Measurements from ENCODE around the gene THBS3.
A peak's percentile ranks its signal among the peaks of the same experiment; 100 is the strongest.
"Not testable (repeated sequence)": the region's sequence is repeated elsewhere in the genome, so short reads cannot be mapped to it uniquely, and the experiment has no call there.

Gene THBS3

GRCh38 chr1:155168105-155168445 is 39.6 kb downstream of the THBS3 start:
- not testable (repeated sequence) for DNase-seq (ENCODE audit: low read depth)

GRCh38 chr1:155167166-155168104 is 40.3 kb downstream of the THBS3 start:
- H3K4me1 ChIP-seq (ENCODE audit: control insufficient read depth, insufficient read depth, low read length) = peaks cover 16% of the 10 kb centered on the region
- no peak overlapping the region for H3K4me3 ChIP-seq (ENCODE audit: low read length)
- H3K9me3 ChIP-seq (ENCODE audit: control insufficient read depth, low read length) = no peaks in the 10 kb centered on the region
- H3K9ac ChIP-seq (ENCODE audit: low read length) = no peak overlapping the region
- H3K36me3 ChIP-seq (ENCODE audit: control insufficient read depth, insufficient read depth, low read length, severe bottlenecking) = peaks cover 23% of the 10 kb centered on the region
- peaks cover 8% of the 10 kb centered on the region for H3K27me3 ChIP-seq (replicated peaks; ENCODE audit: control insufficient read depth, insufficient read depth, low read length)
- peak; percentile 94 for DNase-seq (ENCODE audit: low read depth)

More at GRCh38 chr1:155168105-155168445, 39.6 kb downstream of the THBS3 start:
- not testable (repeated sequence) for H3K27me3 ChIP-seq (replicated peaks; ENCODE audit: control insufficient read depth, insufficient read depth, low read length); H3K9me3 ChIP-seq (ENCODE audit: control insufficient read depth, low read length); H3K4me3 ChIP-seq (ENCODE audit: low read length); H3K9ac ChIP-seq (ENCODE audit: low read length)
- H3K4me1 ChIP-seq (ENCODE audit: control insufficient read depth, insufficient read depth, low read length) = peaks cover 17% of the 10 kb centered on the region
- peaks cover 23% of the 10 kb centered on the region for H3K36me3 ChIP-seq (ENCODE audit: control insufficient read depth, insufficient read depth, low read length, severe bottlenecking)

GRCh38 chr1:155166471-155167165 is 41.1 kb downstream of the THBS3 start:
- Histone ChIP-seq H3K4me3 (ENCODE audit: low read length) (no peak overlapping the region), H3K9ac (ENCODE audit: low read length) (no peak overlapping the region), H3K27me3 (replicated peaks; ENCODE audit: control insufficient read depth, insufficient read depth, low read length) (peaks cover 8% of the 10 kb centered on the region), H3K9me3 (ENCODE audit: control insufficient read depth, low read length) (no peaks in the 10 kb centered on the region), H3K4me1 (ENCODE audit: control insufficient read depth, insufficient read depth, low read length) (peaks cover 8% of the 10 kb centered on the region), H3K36me3 (ENCODE audit: control insufficient read depth, insufficient read depth, low read length, severe bottlenecking) (peaks cover 23% of the 10 kb centered on the region)
- no peak for DNase-seq (ENCODE audit: low read depth)

- Histone ChIP-seq H3K4me3 (ENCODE audit: low read length) (no peak overlapping the region), H3K9ac (ENCODE audit: low read length) (no peak overlapping the region), H3K36me3 (ENCODE audit: control insufficient read depth, insufficient read depth, low read length, severe bottlenecking) (peaks cover 23% of the 10 kb centered on the region), H3K4me1 (ENCODE audit: control insufficient read depth, insufficient read depth, low read length) (peaks cover 5% of the 10 kb centered on the region), H3K9me3 (ENCODE audit: control insufficient read depth, low read length) (no peaks in the 10 kb centered on the region), H3K27me3 (replicated peaks; ENCODE audit: control insufficient read depth, insufficient read depth, low read length) (peaks cover 8% of the 10 kb centered on the region)
- no peak for DNase-seq (ENCODE audit: low read depth)
Measured at GRCh38 chr1:155166051-155166470, 41.6 kb downstream of the THBS3 start.

- not testable (repeated sequence) for H3K27me3 ChIP-seq (replicated peaks; ENCODE audit: control insufficient read depth, insufficient read depth, low read length); H3K9me3 ChIP-seq (ENCODE audit: control insufficient read depth, low read length); H3K4me1 ChIP-seq (ENCODE audit: control insufficient read depth, insufficient read depth, low read length); H3K4me3 ChIP-seq (ENCODE audit: low read length); DNase-seq (ENCODE audit: low read depth); H3K9ac ChIP-seq (ENCODE audit: low read length)
- H3K36me3 ChIP-seq (ENCODE audit: control insufficient read depth, insufficient read depth, low read length, severe bottlenecking) = peaks cover 12% of the 10 kb centered on the region
Measured at GRCh38 chr1:155164625-155165024, 43.1 kb downstream of the THBS3 start.

GRCh38 chr1:155163785-155164184 is 43.9 kb downstream of the THBS3 start:
- not testable (repeated sequence) for H3K4me3 ChIP-seq (ENCODE audit: low read length); H3K36me3 ChIP-seq (ENCODE audit: control insufficient read depth, insufficient read depth, low read length, severe bottlenecking); H3K4me1 ChIP-seq (ENCODE audit: control insufficient read depth, insufficient read depth, low read length); H3K9ac ChIP-seq (ENCODE audit: low read length); DNase-seq (ENCODE audit: low read depth); H3K9me3 ChIP-seq (ENCODE audit: control insufficient read depth, low read length)
- H3K27me3 ChIP-seq (replicated peaks; ENCODE audit: control insufficient read depth, insufficient read depth, low read length) = peaks cover 13% of the 10 kb centered on the region

- not testable (repeated sequence) for H3K4me3 ChIP-seq (ENCODE audit: low read length)
Measured at GRCh38 chr1:155162631-155163030, 45.1 kb downstream of the THBS3 start.

GRCh38 chr1:155160128-155160527 is 47.6 kb downstream of the THBS3 start:
- DNase-seq (ENCODE audit: low read depth) = no peak
- Histone ChIP-seq H3K36me3 (ENCODE audit: control insufficient read depth, insufficient read depth, low read length, severe bottlenecking) (no peaks in the 10 kb centered on the region), H3K4me1 (ENCODE audit: control insufficient read depth, insufficient read depth, low read length) (no peaks in the 10 kb centered on the region), H3K9ac (ENCODE audit: low read length) (no peak overlapping the region), H3K27me3 (replicated peaks; ENCODE audit: control insufficient read depth, insufficient read depth, low read length) (peaks cover 5% of the 10 kb centered on the region), H3K9me3 (ENCODE audit: control insufficient read depth, low read length) (no peaks in the 10 kb centered on the region), H3K4me3 (ENCODE audit: low read length) (no peak overlapping the region)

More at GRCh38 chr1:155162631-155163030, 45.1 kb downstream of the THBS3 start:
- H3K36me3 ChIP-seq (ENCODE audit: control insufficient read depth, insufficient read depth, low read length, severe bottlenecking); DNase-seq (ENCODE audit: low read depth); H3K9me3 ChIP-seq (ENCODE audit: control insufficient read depth, low read length); H3K9ac ChIP-seq (ENCODE audit: low read length); H3K4me1 ChIP-seq (ENCODE audit: control insufficient read depth, insufficient read depth, low read length): not testable (repeated sequence)
- peaks cover 13% of the 10 kb centered on the region for H3K27me3 ChIP-seq (replicated peaks; ENCODE audit: control insufficient read depth, insufficient read depth, low read length)

GRCh38 chr1:155158991-155159390 is 48.7 kb downstream of the THBS3 start:
- no peak for DNase-seq (ENCODE audit: low read depth)
- peaks cover 5% of the 10 kb centered on the region for H3K27me3 ChIP-seq (replicated peaks; ENCODE audit: control insufficient read depth, insufficient read depth, low read length)
- H3K36me3 ChIP-seq (ENCODE audit: control insufficient read depth, insufficient read depth, low read length, severe bottlenecking) = no peaks in the 10 kb centered on the region
- H3K9ac ChIP-seq (ENCODE audit: low read length) = no peak overlapping the region
- no peak overlapping the region for H3K4me3 ChIP-seq (ENCODE audit: low read length)
- H3K9me3 ChIP-seq (ENCODE audit: control insufficient read depth, low read length) = no peaks in the 10 kb centered on the region
- H3K4me1 ChIP-seq (ENCODE audit: control insufficient read depth, insufficient read depth, low read length) = no peaks in the 10 kb centered on the region

GRCh38 chr1:155155996-155156643 is 51.6 kb downstream of the THBS3 start:
- H3K4me3 ChIP-seq (ENCODE audit: low read length); H3K9ac ChIP-seq (ENCODE audit: low read length); H3K9me3 ChIP-seq (ENCODE audit: control insufficient read depth, low read length); H3K27me3 ChIP-seq (replicated peaks; ENCODE audit: control insufficient read depth, insufficient read depth, low read length); H3K36me3 ChIP-seq (ENCODE audit: control insufficient read depth, insufficient read depth, low read length, severe bottlenecking); DNase-seq (ENCODE audit: low read depth); H3K4me1 ChIP-seq (ENCODE audit: control insufficient read depth, insufficient read depth, low read length): not testable (repeated sequence)
